ENCODE measurements around the gene PRODH. TPM values are rescaled to one million over a fixed set of nuclear protein-coding genes. Genes with fewer than 3 reads are reported as not detected.
"Not testable (repeated sequence)": the region's sequence is repeated elsewhere in the genome, so short reads cannot be mapped to it uniquely, and the experiment has no call there.

Gene PRODH
- polyA plus RNA-seq, 2 donors: 6.9 to 13.5 TPM

GRCh38 chr22:18961632-18962307, 25.7 kb upstream of the PRODH start:
- WGBS, 2 donors: 76 to 77% methylated on average over 8 of the region's 8 CpGs
- not testable (repeated sequence) for H3K4me3 ChIP-seq (ENCODE audit: low read depth in 1 of 2, low read length in 2 of 2); H3K9me3 ChIP-seq (ENCODE audit: control insufficient read depth in 2 of 2, insufficient read depth in 1 of 2, low read depth in 1 of 2, low read length in 1 of 2); H3K27me3 ChIP-seq (ENCODE audit: control insufficient read depth in 1 of 2, insufficient read depth in 2 of 2, low read length in 2 of 2); H3K27ac ChIP-seq (ENCODE audit: low read depth in 2 of 2, low read length in 1 of 2); H3K36me3 ChIP-seq (ENCODE audit: control insufficient read depth in 2 of 2, insufficient read depth in 2 of 2, low read length in 1 of 2); H3K4me1 ChIP-seq (ENCODE audit: control insufficient read depth in 2 of 2, insufficient read depth in 2 of 2, low read length in 1 of 2)

- H3K4me3 ChIP-seq (ENCODE audit: low read depth in 1 of 2, low read length in 2 of 2); H3K27ac ChIP-seq (ENCODE audit: low read depth in 2 of 2, low read length in 1 of 2); H3K9me3 ChIP-seq (ENCODE audit: control insufficient read depth in 2 of 2, insufficient read depth in 1 of 2, low read depth in 1 of 2, low read length in 1 of 2); H3K36me3 ChIP-seq (ENCODE audit: control insufficient read depth in 2 of 2, insufficient read depth in 2 of 2, low read length in 1 of 2); H3K4me1 ChIP-seq (ENCODE audit: control insufficient read depth in 2 of 2, insufficient read depth in 2 of 2, low read length in 1 of 2); H3K27me3 ChIP-seq (ENCODE audit: control insufficient read depth in 1 of 2, insufficient read depth in 2 of 2, low read length in 2 of 2): not testable (repeated sequence)
- 64 to 74% methylated on average over 7 of the region's 7 CpGs for WGBS, 2 donors
Measured at GRCh38 chr22:18961201-18961600, 25.1 kb upstream of the PRODH start.

GRCh38 chr22:18960166-18960820, 24.2 kb upstream of the PRODH start:
- H3K4me3 ChIP-seq (ENCODE audit: low read depth in 1 of 2, low read length in 2 of 2); H3K27me3 ChIP-seq (ENCODE audit: control insufficient read depth in 1 of 2, insufficient read depth in 2 of 2, low read length in 2 of 2); H3K4me1 ChIP-seq (ENCODE audit: control insufficient read depth in 2 of 2, insufficient read depth in 2 of 2, low read length in 1 of 2); H3K27ac ChIP-seq (ENCODE audit: low read depth in 2 of 2, low read length in 1 of 2); H3K36me3 ChIP-seq (ENCODE audit: control insufficient read depth in 2 of 2, insufficient read depth in 2 of 2, low read length in 1 of 2); H3K9me3 ChIP-seq (ENCODE audit: control insufficient read depth in 2 of 2, insufficient read depth in 1 of 2, low read depth in 1 of 2, low read length in 1 of 2): not testable (repeated sequence)
- WGBS, 2 donors: 75 to 80% methylated on average over 9 to 10 of the region's 11 CpGs

- H3K4me3 ChIP-seq (ENCODE audit: low read depth in 1 of 2, low read length in 2 of 2); H3K27me3 ChIP-seq (ENCODE audit: control insufficient read depth in 1 of 2, insufficient read depth in 2 of 2, low read length in 2 of 2); H3K4me1 ChIP-seq (ENCODE audit: control insufficient read depth in 2 of 2, insufficient read depth in 2 of 2, low read length in 1 of 2); H3K9me3 ChIP-seq (ENCODE audit: control insufficient read depth in 2 of 2, insufficient read depth in 1 of 2, low read depth in 1 of 2, low read length in 1 of 2); H3K27ac ChIP-seq (ENCODE audit: low read depth in 2 of 2, low read length in 1 of 2); H3K36me3 ChIP-seq (ENCODE audit: control insufficient read depth in 2 of 2, insufficient read depth in 2 of 2, low read length in 1 of 2): not testable (repeated sequence)
- 74 to 80% methylated on average over 6 to 12 of the region's 12 CpGs for WGBS, 2 donors
Measured at GRCh38 chr22:18959741-18960140, 23.6 kb upstream of the PRODH start.

- H3K4me3 ChIP-seq (ENCODE audit: low read depth in 1 of 2, low read length in 2 of 2); H3K27ac ChIP-seq (ENCODE audit: low read depth in 2 of 2, low read length in 1 of 2); H3K9me3 ChIP-seq (ENCODE audit: control insufficient read depth in 2 of 2, insufficient read depth in 1 of 2, low read depth in 1 of 2, low read length in 1 of 2); H3K4me1 ChIP-seq (ENCODE audit: control insufficient read depth in 2 of 2, insufficient read depth in 2 of 2, low read length in 1 of 2); H3K27me3 ChIP-seq (ENCODE audit: control insufficient read depth in 1 of 2, insufficient read depth in 2 of 2, low read length in 2 of 2); H3K36me3 ChIP-seq (ENCODE audit: control insufficient read depth in 2 of 2, insufficient read depth in 2 of 2, low read length in 1 of 2): not testable (repeated sequence)
- 73 to 74% methylated on average over 5 to 6 of the region's 6 CpGs for WGBS, 2 donors
Measured at GRCh38 chr22:18959266-18959665, 23.2 kb upstream of the PRODH start.

- not testable (repeated sequence) for H3K4me1 ChIP-seq (ENCODE audit: control insufficient read depth in 2 of 2, insufficient read depth in 2 of 2, low read length in 1 of 2); H3K9me3 ChIP-seq (ENCODE audit: control insufficient read depth in 2 of 2, insufficient read depth in 1 of 2, low read depth in 1 of 2, low read length in 1 of 2); H3K27ac ChIP-seq (ENCODE audit: low read depth in 2 of 2, low read length in 1 of 2); H3K4me3 ChIP-seq (ENCODE audit: low read depth in 1 of 2, low read length in 2 of 2); H3K27me3 ChIP-seq (ENCODE audit: control insufficient read depth in 1 of 2, insufficient read depth in 2 of 2, low read length in 2 of 2); H3K36me3 ChIP-seq (ENCODE audit: control insufficient read depth in 2 of 2, insufficient read depth in 2 of 2, low read length in 1 of 2)
- WGBS, 2 donors: 47 to 62% methylated on average over 14 of the region's 14 CpGs
Measured at GRCh38 chr22:18958738-18959137, 22.6 kb upstream of the PRODH start.

- H3K27ac ChIP-seq (ENCODE audit: low read depth in 2 of 2, low read length in 1 of 2); H3K36me3 ChIP-seq (ENCODE audit: control insufficient read depth in 2 of 2, insufficient read depth in 2 of 2, low read length in 1 of 2); H3K4me3 ChIP-seq (ENCODE audit: low read depth in 1 of 2, low read length in 2 of 2); H3K9me3 ChIP-seq (ENCODE audit: control insufficient read depth in 2 of 2, insufficient read depth in 1 of 2, low read depth in 1 of 2, low read length in 1 of 2); H3K27me3 ChIP-seq (ENCODE audit: control insufficient read depth in 1 of 2, insufficient read depth in 2 of 2, low read length in 2 of 2); H3K4me1 ChIP-seq (ENCODE audit: control insufficient read depth in 2 of 2, insufficient read depth in 2 of 2, low read length in 1 of 2): not testable (repeated sequence)
- WGBS, 2 donors: 62 to 64% methylated on average over 9 to 18 of the region's 18 CpGs
Measured at GRCh38 chr22:18958321-18958705, 22.2 kb upstream of the PRODH start.

GRCh38 chr22:18957621-18958320, 21.7 kb upstream of the PRODH start:
- WGBS, 2 donors: 66 to 70% methylated on average over 13 to 15 of the region's 18 CpGs
- H3K4me1 ChIP-seq (ENCODE audit: control insufficient read depth in 2 of 2, insufficient read depth in 2 of 2, low read length in 1 of 2); H3K27me3 ChIP-seq (ENCODE audit: control insufficient read depth in 1 of 2, insufficient read depth in 2 of 2, low read length in 2 of 2); H3K36me3 ChIP-seq (ENCODE audit: control insufficient read depth in 2 of 2, insufficient read depth in 2 of 2, low read length in 1 of 2); H3K4me3 ChIP-seq (ENCODE audit: low read depth in 1 of 2, low read length in 2 of 2); H3K27ac ChIP-seq (ENCODE audit: low read depth in 2 of 2, low read length in 1 of 2); H3K9me3 ChIP-seq (ENCODE audit: control insufficient read depth in 2 of 2, insufficient read depth in 1 of 2, low read depth in 1 of 2, low read length in 1 of 2): not testable (repeated sequence)

GRCh38 chr22:18956956-18957355, 20.9 kb upstream of the PRODH start:
- not testable (repeated sequence) for H3K27me3 ChIP-seq (ENCODE audit: control insufficient read depth in 1 of 2, insufficient read depth in 2 of 2, low read length in 2 of 2); H3K9me3 ChIP-seq (ENCODE audit: control insufficient read depth in 2 of 2, insufficient read depth in 1 of 2, low read depth in 1 of 2, low read length in 1 of 2); H3K36me3 ChIP-seq (ENCODE audit: control insufficient read depth in 2 of 2, insufficient read depth in 2 of 2, low read length in 1 of 2); H3K4me3 ChIP-seq (ENCODE audit: low read depth in 1 of 2, low read length in 2 of 2); H3K4me1 ChIP-seq (ENCODE audit: control insufficient read depth in 2 of 2, insufficient read depth in 2 of 2, low read length in 1 of 2); H3K27ac ChIP-seq (ENCODE audit: low read depth in 2 of 2, low read length in 1 of 2)
- WGBS, 2 donors: 81 to 84% methylated on average over 14 to 15 of the region's 15 CpGs

All from esophagus (tissue), 2 donors.